DMS153 (cell line): ENCODE measurements around the gene TMEM59.
"Not testable (repeated sequence)": the region's sequence is repeated elsewhere in the genome, so short reads cannot be mapped to it uniquely, and the experiment has no call there.

Source experiments
- DNase-seq: peaks from one replicate; lab custom pipeline; 2025; lab: John Stamatoyannopoulos, UW

Gene TMEM59

GRCh38 chr1:54052934-54053744 is at the start of gene TMEM59, which contains the start of gene TCEANC2:
Gene TMEM59, minus strand, starts transcription at chr1:54053204. Its CDS starts 16 bp downstream, at chr1:54053188.
Gene TCEANC2, plus strand, starts transcription at chr1:54053608. Its CDS starts 815 bp downstream, at chr1:54054423.
- peak; percentile 99 for DNase-seq

- DNase-seq, result no peak
Measured at GRCh38 chr1:54100500-54100899, 47.5 kb upstream of the TMEM59 start.

- DNase-seq, result no peak
Measured at GRCh38 chr1:54099061-54099610, 46.1 kb upstream of the TMEM59 start.

GRCh38 chr1:54096877-54097240 is 43.9 kb upstream of the TMEM59 start:
- no peak for DNase-seq

GRCh38 chr1:54096227-54096876 is 43.3 kb upstream of the TMEM59 start:
- no peak for DNase-seq

GRCh38 chr1:54095546-54096226 is 42.7 kb upstream of the TMEM59 start:
- peak; percentile 90 for DNase-seq

GRCh38 chr1:54094730-54095105 is 41.7 kb upstream of the TMEM59 start:
- not testable (repeated sequence) for DNase-seq

- no peak for DNase-seq
Measured at GRCh38 chr1:54094001-54094729, 41.2 kb upstream of the TMEM59 start.

GRCh38 chr1:54091666-54092065 is 38.7 kb upstream of the TMEM59 start:
- DNase-seq, result no peak

GRCh38 chr1:54088385-54088784 is 35.4 kb upstream of the TMEM59 start:
- no peak for DNase-seq

- no peak for DNase-seq
Measured at GRCh38 chr1:54086754-54087153, 33.8 kb upstream of the TMEM59 start.

GRCh38 chr1:54084794-54085193 is 31.8 kb upstream of the TMEM59 start:
- DNase-seq, result no peak

GRCh38 chr1:54081306-54082270 is 28.6 kb upstream of the TMEM59 start:
- peak; percentile 54 for DNase-seq

- no peak for DNase-seq
Measured at GRCh38 chr1:54080598-54081049, 27.6 kb upstream of the TMEM59 start.

- no peak for DNase-seq
Measured at GRCh38 chr1:54077359-54077758, 24.4 kb upstream of the TMEM59 start.

GRCh38 chr1:54070171-54070837 is 17.3 kb upstream of the TMEM59 start:
- peak; percentile 26 for DNase-seq

GRCh38 chr1:54069791-54070170 is 16.8 kb upstream of the TMEM59 start:
- no peak for DNase-seq

- DNase-seq, result no peak
Measured at GRCh38 chr1:54064299-54064698, 11.3 kb upstream of the TMEM59 start.

GRCh38 chr1:54054438-54054749 is 1.4 kb upstream of the TMEM59 start:
- DNase-seq, result no peak

- DNase-seq, result no peak
Measured at GRCh38 chr1:54053745-54054437, 887 bp upstream of the TMEM59 start.
